GM21515 (cell line): Measurements from ENCODE around the gene ZNF865.
"Not testable (repeated sequence)": the region's sequence is repeated elsewhere in the genome, so short reads cannot be mapped to it uniquely, and the experiment has no call there.

ENCODE experiments used
- ATAC-seq: cut with Tn5 transposase; IDR thresholded peaks from one replicate; pipeline ENCODE4 v1.9.1; 2021; ENCODE audit not compliant: unreplicated experiment

ZNF865 gene

GRCh38 chr19:55605637-55606470, at the start of gene ZNF865:
ZNF865 (plus strand) TSS chr19:55605647; CDS start chr19:55613619, 7,972 bp downstream.
- ATAC-seq: peak; percentile 33

- no peak for ATAC-seq
Measured at GRCh38 chr19:55559684-55560083, 45.8 kb upstream of the ZNF865 start.

DNA sequence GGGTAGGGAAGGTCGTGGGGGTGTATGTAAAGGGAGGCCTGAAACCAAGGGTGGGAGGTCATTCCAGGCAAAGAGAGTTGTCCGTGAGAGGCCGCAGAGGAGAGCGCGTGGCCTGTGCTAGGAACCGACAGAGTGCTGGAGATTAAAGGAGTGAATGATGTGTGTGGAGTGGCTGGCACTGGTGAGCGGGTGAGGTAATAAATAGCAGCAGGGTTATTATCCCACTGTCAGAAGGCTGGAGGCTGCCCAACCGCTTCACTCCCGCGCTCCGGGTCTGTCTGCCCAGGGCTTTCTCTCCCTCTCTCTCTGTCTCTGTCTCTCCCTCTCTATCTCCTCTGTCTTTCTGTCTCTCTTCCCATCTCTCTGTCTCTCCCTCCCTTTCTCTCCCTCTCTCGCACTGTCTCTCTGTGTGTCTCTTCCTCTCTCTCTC, 42.2 kb upstream of the ZNF865 start:
- no peak for ATAC-seq

GRCh38 chr19:55566823-55567222, 38.6 kb upstream of the ZNF865 start:
- no peak for ATAC-seq

- no peak for ATAC-seq
Measured at GRCh38 chr19:55567708-55568328, 37.6 kb upstream of the ZNF865 start.

DNA sequence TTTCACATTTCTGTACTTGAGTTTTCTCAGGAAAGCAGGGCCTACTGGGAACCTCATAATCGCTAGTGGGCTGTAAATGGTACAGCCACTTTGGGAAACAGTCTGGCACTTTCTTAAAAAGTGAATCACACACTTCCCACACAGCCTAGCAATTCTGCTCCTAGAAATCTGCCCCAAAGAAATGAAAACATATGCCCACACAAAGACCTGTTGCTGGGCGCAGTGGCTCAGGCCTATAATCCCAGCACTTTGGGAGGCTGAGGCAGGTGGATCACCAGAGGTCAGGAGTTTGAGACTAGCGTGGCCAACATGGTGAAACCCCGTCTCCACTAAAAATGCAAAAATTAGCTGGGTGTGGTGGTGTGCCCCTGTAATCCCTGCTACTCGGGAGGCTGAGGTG, 36.0 kb upstream of the ZNF865 start:
- ATAC-seq: not testable (repeated sequence)

GRCh38 chr19:55573929-55574328, 31.5 kb upstream of the ZNF865 start:
- ATAC-seq: not testable (repeated sequence)

GRCh38 chr19:55576746-55577145, 28.7 kb upstream of the ZNF865 start:
- no peak for ATAC-seq

- ATAC-seq: no peak
Measured at GRCh38 chr19:55578031-55578760, 27.3 kb upstream of the ZNF865 start.

- ATAC-seq: no peak
Measured at GRCh38 chr19:55578761-55579747, 26.4 kb upstream of the ZNF865 start.

DNA sequence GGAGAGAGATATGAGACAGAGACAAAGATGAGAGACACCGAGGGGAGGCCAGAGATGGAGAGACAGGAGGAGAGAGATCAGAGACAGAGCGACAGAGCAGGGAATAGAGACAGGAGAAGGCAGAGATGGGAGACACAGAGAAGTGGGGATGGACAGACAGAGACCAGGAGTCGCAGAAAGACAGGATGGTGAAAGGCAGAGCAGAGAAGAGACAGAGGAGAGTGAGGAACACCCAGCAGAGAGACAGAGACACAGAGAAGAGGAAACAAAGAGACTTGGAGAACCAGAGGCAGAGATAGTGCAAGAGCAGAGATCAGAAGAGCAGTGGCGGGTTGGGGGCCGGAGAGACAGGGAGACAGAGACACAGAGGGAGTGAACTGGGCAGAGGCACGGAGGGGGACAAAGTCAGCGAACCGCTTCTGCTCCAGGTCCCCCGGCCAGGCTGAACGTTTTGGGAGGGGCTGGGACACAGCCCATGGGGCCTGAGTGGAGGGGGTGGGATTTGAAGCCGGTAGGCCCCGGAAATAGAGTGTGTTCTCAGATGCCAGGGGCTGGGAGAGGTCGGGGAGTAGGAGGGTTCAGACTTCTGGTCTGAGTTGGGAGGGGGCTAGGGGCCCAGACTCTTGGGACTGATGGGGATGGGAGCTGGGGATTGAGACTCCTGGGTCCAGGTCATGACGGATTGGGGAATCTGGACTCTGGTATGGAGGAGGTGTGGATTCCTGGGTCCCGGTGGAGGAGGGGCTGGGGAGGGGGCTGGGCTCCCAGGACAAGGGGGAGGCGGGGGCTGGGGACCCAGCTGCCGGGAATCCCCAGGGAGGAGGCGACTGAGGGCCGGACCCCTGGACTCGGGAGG, 25.5 kb upstream of the ZNF865 start:
- no peak for ATAC-seq

DNA sequence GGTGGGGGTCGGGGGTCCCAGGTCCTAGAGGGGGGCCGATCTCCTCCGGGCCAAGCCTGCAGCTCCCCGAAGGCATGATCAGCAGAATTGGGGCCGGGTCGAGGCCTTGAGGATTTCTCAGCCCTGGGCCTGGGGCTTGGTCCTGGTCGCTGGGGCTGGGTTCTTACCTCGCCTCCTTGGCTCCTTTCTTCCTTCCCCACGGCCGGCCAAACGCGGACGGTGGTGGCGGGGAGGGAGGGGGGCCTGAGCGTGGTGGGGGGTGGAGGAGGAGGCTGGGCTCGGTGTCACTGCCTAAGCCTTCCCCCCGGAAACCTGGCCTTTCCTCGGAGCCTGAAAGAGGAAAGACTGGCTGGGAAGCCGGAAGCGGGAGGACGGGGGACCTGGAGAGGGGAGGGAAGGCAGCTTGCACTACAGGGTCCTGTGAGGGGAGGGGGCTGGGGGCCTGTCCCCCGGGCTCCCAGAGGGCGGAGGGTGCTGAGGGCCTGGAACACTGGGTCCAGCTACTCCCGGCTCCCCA, 24.8 kb upstream of the ZNF865 start, which contains the start of gene ZNF579:
Gene ZNF579 (minus strand): TSS at position 221 of the 517 bp plus-strand sequence. CDS start 1,209 bp downstream, outside the sequence.
- ATAC-seq: no peak

DNA sequence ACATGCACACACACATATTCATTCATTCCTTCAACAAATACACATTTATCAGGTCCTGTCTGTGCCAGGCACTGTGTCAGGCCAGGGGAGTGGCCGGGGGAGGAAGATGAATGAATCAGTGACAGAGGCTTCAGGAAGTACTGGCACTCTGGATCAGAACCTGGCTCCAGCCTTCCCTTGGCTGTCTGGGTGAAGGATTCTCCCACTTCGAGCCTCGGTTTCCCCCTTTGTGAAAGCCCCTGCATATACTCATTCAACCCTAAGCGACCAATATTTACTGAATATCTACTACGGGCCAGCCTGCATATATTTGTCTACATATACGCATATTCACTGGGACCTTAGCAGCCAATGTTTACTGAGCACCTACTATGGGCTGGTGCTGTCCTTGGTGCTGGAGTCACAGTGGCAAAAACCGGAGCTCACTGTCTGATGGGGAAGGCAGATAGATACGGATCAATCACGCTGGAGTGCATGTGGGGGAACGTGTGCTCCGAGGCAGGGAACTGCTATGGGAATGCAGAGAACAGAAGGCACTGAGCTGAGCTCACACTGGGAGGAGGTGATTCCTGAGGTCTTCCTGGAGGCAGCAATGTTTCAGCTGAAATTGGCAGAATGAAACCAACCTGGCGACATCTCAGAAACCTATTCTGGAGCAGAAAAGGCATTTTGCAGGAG, 24.2 kb upstream of the ZNF865 start:
- no peak for ATAC-seq

GRCh38 chr19:55581823-55582223, 23.6 kb upstream of the ZNF865 start:
- ATAC-seq: no peak

GRCh38 chr19:55582284-55582683, 23.2 kb upstream of the ZNF865 start:
- ATAC-seq: not testable (repeated sequence)

- ATAC-seq: not testable (repeated sequence)
Measured at GRCh38 chr19:55583897-55584296, 21.6 kb upstream of the ZNF865 start.

DNA sequence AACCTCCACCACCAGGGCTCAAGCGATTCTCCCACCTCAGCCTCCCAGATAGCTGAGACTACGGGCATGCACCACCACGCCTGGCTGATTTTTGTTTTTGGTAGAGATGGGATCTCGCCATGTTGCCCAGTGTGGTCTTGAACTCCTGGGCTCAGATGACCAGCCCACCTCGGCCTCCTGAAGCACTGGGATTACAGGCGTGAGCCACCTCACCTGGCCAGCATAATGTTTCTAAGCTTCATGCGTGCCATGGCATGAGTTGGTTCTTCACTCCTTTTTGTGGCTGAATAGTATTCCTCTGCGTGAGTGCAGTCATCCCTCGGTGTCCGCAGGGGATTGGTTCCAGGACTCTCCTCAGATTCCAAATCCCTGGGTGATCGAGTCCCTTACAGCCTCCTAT, 20.6 kb upstream of the ZNF865 start:
- ATAC-seq: no peak

GRCh38 chr19:55585658-55586339, 19.6 kb upstream of the ZNF865 start:
- ATAC-seq: no peak
